HepG2 (cell line): ENCODE results near the gene SIRT7. TPM values are rescaled to one million over a fixed set of nuclear protein-coding genes. Genes with fewer than 3 reads are reported as not detected.

ENCODE experiments used
- GPBP1L1 ChIP-seq: sonication (generic); formaldehyde crosslinking; IDR thresholded peaks from 2 replicates; pipeline ENCODE4 v1.5.0; 2020; ENCODE audit warnings: mild to moderate bottlenecking, missing genetic modification reagents
- MAFK ChIP-seq, 2 experiments: IDR thresholded peaks in 1 of 2; conservative IDR thresholded peaks in 1 of 2; 2 replicates each; pipeline ENCODE4 v1.6.1; 2011; ENCODE audit warnings: improper control_type of control experiment in 2 of 2, low read length in 2 of 2
- NFAT5 ChIP-seq: sonication (generic); formaldehyde crosslinking; IDR thresholded peaks from 2 replicates; pipeline ENCODE4 v1.4.0; 2020; ENCODE audit warnings: missing genetic modification reagents
- PAWR ChIP-seq: sonication (generic); formaldehyde crosslinking; IDR thresholded peaks from 2 replicates; pipeline ENCODE4 v1.4.0; 2020; ENCODE audit warnings: missing genetic modification reagents, mild to moderate bottlenecking, borderline replicate concordance
- PRMT3 ChIP-seq: sonication (generic); formaldehyde crosslinking; IDR thresholded peaks from 2 replicates; pipeline ENCODE4 v1.8.1; 2022; ENCODE audit warnings: low read depth, mild to moderate bottlenecking, moderate library complexity, missing genetic modification reagents, borderline replicate concordance
- RBM39 ChIP-seq: fragments of 200-400 bp; formaldehyde crosslinking; IDR thresholded peaks from one replicate; pipeline ENCODE4 v1.6.1; 2018; ENCODE audit warnings: antibody characterized with exemption, mild to moderate bottlenecking, low read depth, low read length; ENCODE audit not compliant: poor library complexity, severe bottlenecking
- SNAI1 ChIP-seq: sonication (generic); formaldehyde crosslinking; IDR thresholded peaks from 2 replicates; pipeline ENCODE4 v1.5.0; 2020; ENCODE audit warnings: mild to moderate bottlenecking, missing genetic modification reagents, borderline replicate concordance
- THYN1 ChIP-seq: sonication (generic); formaldehyde crosslinking; IDR thresholded peaks from 2 replicates; pipeline ENCODE4 v1.8.1; 2023; ENCODE audit warnings: low read depth, mild to moderate bottlenecking, moderate library complexity, missing genetic modification reagents, borderline replicate concordance
- ZNF101 ChIP-seq: sonication (generic); formaldehyde crosslinking; IDR thresholded peaks from 2 replicates; pipeline ENCODE4 v1.4.0; 2020; ENCODE audit warnings: mild to moderate bottlenecking, low read depth, missing genetic modification reagents, borderline replicate concordance
- ZNF20 ChIP-seq: sonication (generic); formaldehyde crosslinking; IDR thresholded peaks from 2 replicates; pipeline ENCODE4 v1.4.0; 2020; ENCODE audit warnings: mild to moderate bottlenecking, moderate library complexity, missing genetic modification reagents
- ZNF510 ChIP-seq: sonication (generic); formaldehyde crosslinking; IDR thresholded peaks from 2 replicates; pipeline ENCODE4 v1.4.0; 2020; ENCODE audit warnings: low read depth, mild to moderate bottlenecking, missing genetic modification reagents
- ZNF574 ChIP-seq: sonication (generic); formaldehyde crosslinking; IDR thresholded peaks from 2 replicates; pipeline ENCODE4 v1.4.0; 2020; ENCODE audit warnings: missing genetic modification reagents
- ZNF576 ChIP-seq: sonication (generic); formaldehyde crosslinking; IDR thresholded peaks from 2 replicates; pipeline ENCODE4 v1.4.0; 2020; ENCODE audit warnings: mild to moderate bottlenecking, missing genetic modification reagents
- polyA plus RNA-seq, 8 experiments: library from polyadenylated mRNA; depleted of rRNA in 3 of 8; stranded (reverse) in 7 of 8; unstranded in 1 of 8; fragments of >200 nt; fragmentation: Illumina TruSeq in 4 of 8; extraction: Trizol in 4 of 8; gene quantifications; 2 replicates each; pipeline versions ENCODE4 v1.2.1 to v1.2.3, GENCODE V29; 2011 to 2016; ENCODE audit warnings: low read depth in 4 of 8, missing spikeins in 1 of 8, mixed read lengths in 1 of 8; ENCODE audit not compliant: insufficient read depth in 1 of 8
- total RNA-seq, 5 experiments: library from RNA; depleted of rRNA; stranded (reverse); fragments of >200 nt; fragmentation: Illumina TruSeq; extraction: Trizol; gene quantifications; 2 replicates each; pipeline ENCODE4 v1.2.3, GENCODE V29; 2016; ENCODE audit warnings: low read depth in 1 of 5

SIRT7 gene
- total and polyA plus RNA-seq, 2 of the 13 experiments (the other 11 are each of a cell fraction or from before 2014, with no cell fraction given): 8.3 to 24.8 TPM

- TF ChIP-seq GPBP1L1 (CRISPR knock-in tag) (no peak), NFAT5 (CRISPR knock-in tag) (peak; percentile 15; the same call in 1 of the 2 replicates), PAWR (CRISPR knock-in tag) (no peak), ZNF574 (CRISPR knock-in tag) (peak; percentile 45), MAFK (conservative IDR thresholded peaks at IDR 0.05 in 1 of 2, IDR thresholded peaks at IDR 0.05 in 1 of 2; ENCODE audit: low read length in 2 of 2) (no peak), ZNF576 (CRISPR knock-in tag) (no peak), ZNF510 (CRISPR knock-in tag) (no peak), PRMT3 (CRISPR knock-in tag) (no peak), THYN1 (CRISPR knock-in tag) (no peak), RBM39 (no peak), ZNF20 (no peak), ZNF101 (CRISPR knock-in tag) (no peak), SNAI1 (no peak)
Measured at GRCh38 chr17:81961521-81962498, 43.8 kb upstream of the SIRT7 start (continued).
